ENCODE data around the gene SERPINA4. TPM values are rescaled to one million over a fixed set of nuclear protein-coding genes. Genes with fewer than 3 reads are reported as not detected.
A peak's percentile ranks its signal among the peaks of the same experiment; 100 is the strongest.

The SERPINA4 gene
- total and polyA plus RNA-seq, 2 of the 13 experiments (the other 11 are each of a cell fraction or from before 2014, with no cell fraction given) = 39.1 to 57.8 TPM

DNA sequence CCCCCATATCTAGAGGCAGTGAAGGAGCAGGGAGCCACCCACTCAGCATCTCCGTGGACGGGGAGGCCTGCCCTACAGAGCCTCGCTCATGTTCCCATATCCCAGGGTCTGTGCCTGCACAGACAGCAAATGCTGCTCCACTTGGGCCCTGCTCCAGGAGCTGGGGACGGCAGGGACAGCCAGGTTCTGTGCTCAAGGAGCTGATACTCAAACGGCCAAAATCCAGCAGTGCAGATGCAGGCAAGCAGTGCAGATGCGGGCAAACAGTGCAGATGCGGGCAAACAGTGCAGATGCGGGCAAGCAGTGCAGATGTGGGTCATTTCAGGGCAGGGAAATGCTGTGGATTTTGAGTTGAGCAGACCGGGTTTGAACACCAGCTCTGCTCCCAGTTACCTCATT lies 45.8 kb upstream of the SERPINA4 start (continued):
- TF ChIP-seq, protein P1, sequence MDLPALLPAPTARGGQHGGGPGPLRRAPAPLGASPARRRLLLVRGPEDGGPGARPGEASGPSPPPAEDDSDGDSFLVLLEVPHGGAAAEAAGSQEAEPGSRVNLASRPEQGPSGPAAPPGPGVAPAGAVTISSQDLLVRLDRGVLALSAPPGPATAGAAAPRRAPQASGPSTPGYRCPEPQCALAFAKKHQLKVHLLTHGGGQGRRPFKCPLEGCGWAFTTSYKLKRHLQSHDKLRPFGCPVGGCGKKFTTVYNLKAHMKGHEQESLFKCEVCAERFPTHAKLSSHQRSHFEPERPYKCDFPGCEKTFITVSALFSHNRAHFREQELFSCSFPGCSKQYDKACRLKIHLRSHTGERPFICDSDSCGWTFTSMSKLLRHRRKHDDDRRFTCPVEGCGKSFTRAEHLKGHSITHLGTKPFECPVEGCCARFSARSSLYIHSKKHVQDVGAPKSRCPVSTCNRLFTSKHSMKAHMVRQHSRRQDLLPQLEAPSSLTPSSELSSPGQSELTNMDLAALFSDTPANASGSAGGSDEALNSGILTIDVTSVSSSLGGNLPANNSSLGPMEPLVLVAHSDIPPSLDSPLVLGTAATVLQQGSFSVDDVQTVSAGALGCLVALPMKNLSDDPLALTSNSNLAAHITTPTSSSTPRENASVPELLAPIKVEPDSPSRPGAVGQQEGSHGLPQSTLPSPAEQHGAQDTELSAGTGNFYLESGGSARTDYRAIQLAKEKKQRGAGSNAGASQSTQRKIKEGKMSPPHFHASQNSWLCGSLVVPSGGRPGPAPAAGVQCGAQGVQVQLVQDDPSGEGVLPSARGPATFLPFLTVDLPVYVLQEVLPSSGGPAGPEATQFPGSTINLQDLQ (CRISPR knock-in tag; IDR thresholded peaks at IDR 0.05) = no peak
- TF ChIP-seq PHF20 (CRISPR knock-in tag; IDR thresholded peaks at IDR 0.05) (no peak), THAP11 (CRISPR knock-in tag; IDR thresholded peaks at IDR 0.05) (no peak)
- TF ChIP-seq, protein P2, sequence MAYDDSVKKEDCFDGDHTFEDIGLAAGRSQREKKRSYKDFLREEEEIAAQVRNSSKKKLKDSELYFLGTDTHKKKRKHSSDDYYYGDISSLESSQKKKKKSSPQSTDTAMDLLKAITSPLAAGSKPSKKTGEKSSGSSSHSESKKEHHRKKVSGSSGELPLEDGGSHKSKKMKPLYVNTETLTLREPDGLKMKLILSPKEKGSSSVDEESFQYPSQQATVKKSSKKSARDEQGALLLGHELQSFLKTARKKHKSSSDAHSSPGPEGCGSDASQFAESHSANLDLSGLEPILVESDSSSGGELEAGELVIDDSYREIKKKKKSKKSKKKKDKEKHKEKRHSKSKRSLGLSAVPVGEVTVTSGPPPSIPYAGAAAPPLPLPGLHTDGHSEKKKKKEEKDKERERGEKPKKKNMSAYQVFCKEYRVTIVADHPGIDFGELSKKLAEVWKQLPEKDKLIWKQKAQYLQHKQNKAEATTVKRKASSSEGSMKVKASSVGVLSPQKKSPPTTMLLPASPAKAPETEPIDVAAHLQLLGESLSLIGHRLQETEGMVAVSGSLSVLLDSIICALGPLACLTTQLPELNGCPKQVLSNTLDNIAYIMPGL (CRISPR knock-in tag; IDR thresholded peaks at IDR 0.05; ENCODE audit: borderline replicate concordance in 1 of 2, low read depth in 1 of 2) = no peak

DNA sequence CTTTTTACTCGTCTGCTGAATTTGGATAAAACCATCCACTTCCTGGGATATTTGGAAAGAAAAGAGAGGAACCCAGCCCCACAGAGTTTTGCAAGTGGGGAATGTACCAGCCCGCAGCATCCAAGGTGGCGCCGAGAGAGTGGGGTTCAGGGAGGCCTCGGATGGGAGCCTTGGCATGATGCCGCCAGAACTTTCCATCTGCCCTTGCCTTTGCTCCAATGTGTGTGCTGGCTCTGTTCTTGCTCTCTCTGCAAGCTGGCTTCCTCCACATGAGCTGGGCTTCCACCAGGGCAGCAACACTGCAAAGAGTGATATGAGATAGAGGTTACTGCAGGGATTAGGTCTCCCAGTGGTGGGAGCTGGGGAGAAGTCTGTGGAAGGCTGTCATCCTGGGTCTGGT lies 45.4 kb upstream of the SERPINA4 start:
- Histone ChIP-seq H4K20me1 (ENCODE audit: insufficient read depth, low read length) (no peaks in the 10 kb centered on the region), H3K27ac (ENCODE audit: extremely low read length, insufficient read depth, low read length) (no peak overlapping the region), H3K9me3 (ENCODE audit: low read length) (no peaks in the 10 kb centered on the region), H2AFZ (ENCODE audit: low read length) (no peak overlapping the region), H3K36me3 (replicated peaks in 1 of 2; ENCODE audit: control insufficient read depth in 1 of 2, insufficient read depth in 2 of 2, low read length in 2 of 2) (no peaks in the 10 kb centered on the region), H3K27me3 (ENCODE audit: control insufficient read depth in 1 of 2, insufficient read depth in 2 of 2, low read length in 2 of 2) (no peaks in the 10 kb centered on the region), H3K4me1 (ENCODE audit: insufficient read depth, low read length) (peaks cover 77% of the 10 kb centered on the region), H3K4me2 (ENCODE audit: low read depth, low read length) (no peak overlapping the region), H3K9ac (ENCODE audit: insufficient read depth, low read depth, low read length) (no peak overlapping the region), H3K79me2 (ENCODE audit: insufficient read depth, low read length) (no peaks in the 10 kb centered on the region), H3K4me3 (replicated peaks in 1 of 3; ENCODE audit: insufficient read depth in 1 of 3, low read depth in 2 of 3, low read length in 3 of 3) (no peak overlapping the region)
- in situ Hi-C loops (cut with HindIII; ENCODE audit: extremely low pct_ligation_motif_present, low pct_unique_long_range_greater_than_20kb) (no loop called here), intact Hi-C loops (cut with micrococcal nuclease; ENCODE audit: unreplicated experiment) (no loop called here)
- WGBS (ENCODE audit: low lambda C conversion rate) = 92% methylated on average over 6 of the region's 6 CpGs
- DNase-seq (ENCODE audit: low spot score) (no peak), ATAC-seq (peak; percentile 23; the same call in 2 of the 3 replicates), FAIRE-seq (no peak)
- ChIA-PET CTCF (ENCODE audit: low intra/inter-chr PET ratio, low total read pairs) (no interaction called here), POLR2A (interaction anchor here (1.5 kb wide), 1 partner anchor 127 kb away, joined by 3 read pairs; the partner anchor contains the start of gene SERPINA1)
- BruUV-seq (replicated peaks) = no TSS peak
- TF ChIP-seq SRSF4 (IDR thresholded peaks at IDR 0.05; ENCODE audit: low read depth, low read length, poor library complexity, severe bottlenecking) = no peak
- TF ChIP-seq ZSCAN25 (CRISPR knock-in tag; IDR thresholded peaks at IDR 0.05) = no peak
- TF ChIP-seq, protein P3, sequence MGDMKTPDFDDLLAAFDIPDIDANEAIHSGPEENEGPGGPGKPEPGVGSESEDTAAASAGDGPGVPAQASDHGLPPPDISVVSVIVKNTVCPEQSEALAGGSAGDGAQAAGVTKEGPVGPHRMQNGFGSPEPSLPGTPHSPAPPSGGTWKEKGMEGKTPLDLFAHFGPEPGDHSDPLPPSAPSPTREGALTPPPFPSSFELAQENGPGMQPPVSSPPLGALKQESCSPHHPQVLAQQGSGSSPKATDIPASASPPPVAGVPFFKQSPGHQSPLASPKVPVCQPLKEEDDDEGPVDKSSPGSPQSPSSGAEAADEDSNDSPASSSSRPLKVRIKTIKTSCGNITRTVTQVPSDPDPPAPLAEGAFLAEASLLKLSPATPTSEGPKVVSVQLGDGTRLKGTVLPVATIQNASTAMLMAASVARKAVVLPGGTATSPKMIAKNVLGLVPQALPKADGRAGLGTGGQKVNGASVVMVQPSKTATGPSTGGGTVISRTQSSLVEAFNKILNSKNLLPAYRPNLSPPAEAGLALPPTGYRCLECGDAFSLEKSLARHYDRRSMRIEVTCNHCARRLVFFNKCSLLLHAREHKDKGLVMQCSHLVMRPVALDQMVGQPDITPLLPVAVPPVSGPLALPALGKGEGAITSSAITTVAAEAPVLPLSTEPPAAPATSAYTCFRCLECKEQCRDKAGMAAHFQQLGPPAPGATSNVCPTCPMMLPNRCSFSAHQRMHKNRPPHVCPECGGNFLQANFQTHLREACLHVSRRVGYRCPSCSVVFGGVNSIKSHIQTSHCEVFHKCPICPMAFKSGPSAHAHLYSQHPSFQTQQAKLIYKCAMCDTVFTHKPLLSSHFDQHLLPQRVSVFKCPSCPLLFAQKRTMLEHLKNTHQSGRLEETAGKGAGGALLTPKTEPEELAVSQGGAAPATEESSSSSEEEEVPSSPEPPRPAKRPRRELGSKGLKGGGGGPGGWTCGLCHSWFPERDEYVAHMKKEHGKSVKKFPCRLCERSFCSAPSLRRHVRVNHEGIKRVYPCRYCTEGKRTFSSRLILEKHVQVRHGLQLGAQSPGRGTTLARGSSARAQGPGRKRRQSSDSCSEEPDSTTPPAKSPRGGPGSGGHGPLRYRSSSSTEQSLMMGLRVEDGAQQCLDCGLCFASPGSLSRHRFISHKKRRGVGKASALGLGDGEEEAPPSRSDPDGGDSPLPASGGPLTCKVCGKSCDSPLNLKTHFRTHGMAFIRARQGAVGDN (CRISPR knock-in tag; IDR thresholded peaks at IDR 0.05) = peak; percentile 28; the same call in 1 of the 2 replicates
- no peak for TF ChIP-seq ZNF761 (CRISPR knock-in tag; conservative IDR thresholded peaks at IDR 0.05)
- TF ChIP-seq, protein P4, sequence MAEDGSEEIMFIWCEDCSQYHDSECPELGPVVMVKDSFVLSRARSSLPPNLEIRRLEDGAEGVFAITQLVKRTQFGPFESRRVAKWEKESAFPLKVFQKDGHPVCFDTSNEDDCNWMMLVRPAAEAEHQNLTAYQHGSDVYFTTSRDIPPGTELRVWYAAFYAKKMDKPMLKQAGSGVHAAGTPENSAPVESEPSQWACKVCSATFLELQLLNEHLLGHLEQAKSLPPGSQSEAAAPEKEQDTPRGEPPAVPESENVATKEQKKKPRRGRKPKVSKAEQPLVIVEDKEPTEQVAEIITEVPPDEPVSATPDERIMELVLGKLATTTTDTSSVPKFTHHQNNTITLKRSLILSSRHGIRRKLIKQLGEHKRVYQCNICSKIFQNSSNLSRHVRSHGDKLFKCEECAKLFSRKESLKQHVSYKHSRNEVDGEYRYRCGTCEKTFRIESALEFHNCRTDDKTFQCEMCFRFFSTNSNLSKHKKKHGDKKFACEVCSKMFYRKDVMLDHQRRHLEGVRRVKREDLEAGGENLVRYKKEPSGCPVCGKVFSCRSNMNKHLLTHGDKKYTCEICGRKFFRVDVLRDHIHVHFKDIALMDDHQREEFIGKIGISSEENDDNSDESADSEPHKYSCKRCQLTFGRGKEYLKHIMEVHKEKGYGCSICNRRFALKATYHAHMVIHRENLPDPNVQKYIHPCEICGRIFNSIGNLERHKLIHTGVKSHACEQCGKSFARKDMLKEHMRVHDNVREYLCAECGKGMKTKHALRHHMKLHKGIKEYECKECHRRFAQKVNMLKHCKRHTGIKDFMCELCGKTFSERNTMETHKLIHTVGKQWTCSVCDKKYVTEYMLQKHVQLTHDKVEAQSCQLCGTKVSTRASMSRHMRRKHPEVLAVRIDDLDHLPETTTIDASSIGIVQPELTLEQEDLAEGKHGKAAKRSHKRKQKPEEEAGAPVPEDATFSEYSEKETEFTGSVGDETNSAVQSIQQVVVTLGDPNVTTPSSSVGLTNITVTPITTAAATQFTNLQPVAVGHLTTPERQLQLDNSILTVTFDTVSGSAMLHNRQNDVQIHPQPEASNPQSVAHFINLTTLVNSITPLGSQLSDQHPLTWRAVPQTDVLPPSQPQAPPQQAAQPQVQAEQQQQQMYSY (CRISPR knock-in tag; IDR thresholded peaks at IDR 0.05) = no peak

Measured in HepG2 (cell line).